GM12875 (cell line): Measurements from ENCODE around the gene EXD3.
"Not testable (repeated sequence)": the region's sequence is repeated elsewhere in the genome, so short reads cannot be mapped to it uniquely, and the experiment has no call there.

ENCODE experiments used
- H3K4me3 ChIP-seq: one replicate; pipeline ENCODE4 v1.5.1; 2011; ENCODE audit warnings: low read depth, low read length, control low read depth
- TF ChIP-seq, protein P1 (sequence below): IDR thresholded peaks from 2 replicates; pipeline ENCODE4 v1.5.1; 2011; ENCODE audit warnings: low read depth, mild to moderate bottlenecking, control low read depth, inconsistent platforms, low read length, moderate library complexity, borderline replicate concordance; ENCODE audit not compliant: insufficient read depth

EXD3 gene

DNA sequence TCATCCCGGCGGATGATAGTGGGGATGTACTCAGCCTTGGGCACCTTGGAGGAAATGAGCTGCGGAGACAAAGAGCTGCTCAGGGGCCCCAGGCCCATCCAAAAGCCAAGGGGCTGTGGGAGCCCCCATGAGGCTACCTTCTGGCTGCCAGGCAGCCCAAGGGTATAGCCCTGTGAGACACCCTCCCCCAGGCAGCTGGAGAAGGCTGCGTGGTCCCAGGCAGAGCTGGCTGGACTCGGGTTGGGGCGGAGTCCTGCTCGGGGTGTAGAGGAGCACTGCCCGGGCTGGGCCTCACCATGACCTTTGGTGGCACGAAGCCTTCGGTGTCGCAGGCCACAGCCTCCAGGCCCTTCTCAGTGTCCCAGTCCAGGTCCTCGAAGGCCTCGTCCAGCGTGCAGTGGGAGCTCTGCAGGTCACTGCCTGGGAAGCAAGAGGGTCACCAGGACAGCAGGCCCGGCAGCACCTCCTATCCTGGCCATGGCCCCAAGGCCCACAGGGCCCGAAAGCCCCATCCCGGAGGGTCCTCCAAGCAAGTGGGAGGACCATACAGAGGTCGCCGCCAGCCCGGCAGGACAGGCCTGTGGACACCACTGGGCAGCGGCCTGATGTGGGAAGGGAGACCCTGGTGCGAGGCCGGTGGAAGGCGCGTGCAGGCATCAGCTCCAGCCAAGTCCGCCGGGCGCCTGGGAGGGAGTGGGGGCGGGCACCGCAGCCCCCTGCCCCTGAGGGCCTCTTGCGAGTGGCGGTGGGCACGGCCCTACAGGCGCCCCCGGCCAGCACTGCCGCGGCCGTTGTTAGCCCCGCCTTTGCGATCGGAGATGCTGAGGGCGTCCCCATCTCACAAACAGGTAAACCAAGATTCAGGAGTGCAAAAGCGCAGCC, 30.0 kb upstream of the EXD3 start:
- no peak overlapping the region for H3K4me3 ChIP-seq
- TF ChIP-seq, protein P1, sequence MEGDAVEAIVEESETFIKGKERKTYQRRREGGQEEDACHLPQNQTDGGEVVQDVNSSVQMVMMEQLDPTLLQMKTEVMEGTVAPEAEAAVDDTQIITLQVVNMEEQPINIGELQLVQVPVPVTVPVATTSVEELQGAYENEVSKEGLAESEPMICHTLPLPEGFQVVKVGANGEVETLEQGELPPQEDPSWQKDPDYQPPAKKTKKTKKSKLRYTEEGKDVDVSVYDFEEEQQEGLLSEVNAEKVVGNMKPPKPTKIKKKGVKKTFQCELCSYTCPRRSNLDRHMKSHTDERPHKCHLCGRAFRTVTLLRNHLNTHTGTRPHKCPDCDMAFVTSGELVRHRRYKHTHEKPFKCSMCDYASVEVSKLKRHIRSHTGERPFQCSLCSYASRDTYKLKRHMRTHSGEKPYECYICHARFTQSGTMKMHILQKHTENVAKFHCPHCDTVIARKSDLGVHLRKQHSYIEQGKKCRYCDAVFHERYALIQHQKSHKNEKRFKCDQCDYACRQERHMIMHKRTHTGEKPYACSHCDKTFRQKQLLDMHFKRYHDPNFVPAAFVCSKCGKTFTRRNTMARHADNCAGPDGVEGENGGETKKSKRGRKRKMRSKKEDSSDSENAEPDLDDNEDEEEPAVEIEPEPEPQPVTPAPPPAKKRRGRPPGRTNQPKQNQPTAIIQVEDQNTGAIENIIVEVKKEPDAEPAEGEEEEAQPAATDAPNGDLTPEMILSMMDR, result no peak

DNA sequence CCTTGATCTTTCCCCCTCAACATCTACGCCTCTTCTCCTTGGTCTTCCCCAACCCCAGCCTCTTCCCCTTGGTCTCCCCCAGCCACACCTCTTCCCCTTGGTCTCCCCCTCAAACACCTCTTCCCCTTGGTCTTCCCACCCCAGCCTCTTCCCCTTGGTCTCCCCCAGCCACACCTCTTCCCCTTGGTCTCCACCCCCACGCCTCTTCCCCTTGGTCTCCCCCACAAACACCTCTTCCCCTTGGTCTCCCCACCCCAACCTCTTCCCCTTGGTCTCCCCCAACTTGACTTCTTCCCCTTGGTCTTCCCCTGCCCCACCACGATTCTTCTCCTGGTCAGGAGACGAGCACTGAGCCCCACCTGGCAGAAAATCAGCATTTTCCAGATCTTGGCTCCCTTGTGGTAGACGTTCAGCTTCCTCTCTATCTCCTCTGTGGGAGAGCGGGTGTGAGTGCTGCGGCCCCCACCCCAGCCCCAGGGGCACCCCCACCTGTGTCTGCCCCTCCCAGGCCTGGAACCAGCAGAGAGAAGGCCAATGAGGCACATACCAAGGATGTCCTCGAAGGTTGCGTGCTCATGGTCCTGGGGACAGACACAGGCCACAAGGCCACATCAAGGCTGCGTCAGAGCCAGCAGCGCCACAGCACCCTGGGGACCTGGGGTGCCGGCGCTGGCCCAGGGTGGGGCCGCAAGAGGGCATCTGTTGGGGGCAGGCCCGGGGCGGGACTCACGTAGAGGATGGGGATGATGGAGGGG, 29.2 kb upstream of the EXD3 start:
- TF ChIP-seq, protein P1, result no peak
- H3K4me3 ChIP-seq, result no peak overlapping the region

DNA sequence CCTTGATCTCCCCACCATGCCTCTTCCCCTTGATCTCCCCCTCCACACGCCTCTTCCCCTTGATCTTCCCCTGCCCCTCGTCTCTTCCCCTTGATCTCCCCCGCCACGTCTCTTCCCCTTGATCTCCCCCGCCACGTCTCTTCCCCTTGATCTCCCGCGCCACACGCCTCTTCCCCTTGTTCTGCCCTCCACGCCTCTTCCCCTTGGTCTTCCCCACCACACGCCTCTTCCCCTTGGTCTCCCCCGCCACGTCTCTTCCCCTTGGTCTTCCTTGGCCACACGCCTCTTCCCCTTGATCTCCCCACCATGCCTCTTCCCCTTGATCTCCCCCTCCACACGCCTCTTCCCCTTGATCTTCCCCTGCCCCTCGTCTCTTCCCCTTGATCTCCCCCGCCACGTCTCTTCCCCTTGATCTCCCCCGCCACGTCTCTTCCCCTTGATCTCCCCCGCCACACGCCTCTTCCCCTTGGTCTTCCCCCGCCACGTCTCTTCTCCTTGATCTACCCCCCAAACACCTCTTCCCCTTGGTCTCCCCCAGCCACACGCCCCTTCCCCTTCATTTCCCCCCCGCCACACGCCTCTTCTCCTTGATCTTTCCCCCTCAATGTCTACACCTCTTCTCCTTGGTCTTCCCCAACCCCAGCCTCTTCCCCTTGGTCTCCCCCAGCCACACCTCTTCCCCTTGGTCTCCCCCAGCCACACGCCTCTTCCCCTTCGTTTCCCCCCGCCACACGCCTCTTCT, 28.5 kb upstream of the EXD3 start:
- H3K4me3 ChIP-seq, result not testable (repeated sequence)

DNA sequence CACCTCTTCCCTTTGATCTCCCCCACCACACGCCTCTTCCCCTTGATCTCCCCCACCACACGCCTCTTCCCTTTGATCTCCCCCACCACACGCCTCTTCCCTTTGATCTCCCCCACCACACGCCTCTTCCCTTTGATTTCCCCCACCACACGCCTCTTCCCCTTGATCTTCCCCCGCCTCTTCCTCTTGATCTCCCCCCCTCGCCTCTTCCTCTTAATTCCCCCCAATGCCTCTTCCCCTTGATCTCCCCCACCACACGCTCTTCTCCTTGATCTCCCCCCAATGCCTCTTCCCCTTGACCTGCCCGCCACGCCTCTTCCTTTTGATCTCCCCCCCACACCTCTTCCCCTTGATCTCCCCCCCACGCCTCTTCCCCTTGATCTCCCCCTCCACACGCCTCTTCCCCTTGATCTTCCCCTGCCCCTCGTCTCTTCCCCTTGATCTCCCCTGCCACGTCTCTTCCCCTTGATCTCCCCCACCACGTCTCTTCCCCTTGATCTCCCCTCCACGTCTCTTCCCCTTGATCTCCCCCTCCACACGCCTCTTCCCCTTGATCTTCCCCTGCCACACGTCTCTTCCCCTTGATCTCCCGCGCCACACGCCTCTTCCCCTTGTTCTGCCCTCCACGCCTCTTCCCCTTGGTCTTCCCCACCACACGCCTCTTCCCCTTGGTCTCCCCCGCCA, 27.7 kb upstream of the EXD3 start:
- not testable (repeated sequence) for H3K4me3 ChIP-seq

DNA sequence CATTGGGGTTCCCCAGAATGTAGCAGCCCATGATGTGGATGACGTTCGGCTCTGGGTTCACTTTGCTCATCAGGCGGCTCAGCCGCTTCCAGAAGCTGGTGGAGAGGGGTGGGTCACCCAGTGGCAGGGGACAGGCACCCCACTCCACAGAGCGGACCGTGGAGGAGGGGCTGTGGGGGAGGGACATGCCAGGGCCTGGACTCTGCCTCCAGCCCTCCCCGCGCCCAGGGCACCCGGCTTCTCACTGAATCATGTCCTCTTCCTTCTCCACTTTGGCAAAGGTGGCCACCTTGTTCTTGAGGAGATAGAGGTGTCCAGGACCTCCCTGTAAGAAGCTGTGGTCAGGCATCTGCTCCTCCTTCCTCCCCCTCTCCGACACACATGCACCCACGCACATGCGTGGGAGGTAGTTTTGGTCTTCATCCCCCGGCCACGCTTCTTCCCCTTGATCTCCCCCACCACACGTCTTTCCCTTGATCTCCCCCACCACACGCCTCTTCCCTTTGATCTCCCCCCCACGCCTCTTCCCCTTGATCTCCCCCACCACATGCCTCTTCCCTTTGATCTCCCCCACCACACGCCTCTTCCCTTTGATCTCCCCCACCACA, 27.1 kb upstream of the EXD3 start:
- no peak overlapping the region for H3K4me3 ChIP-seq
- TF ChIP-seq, protein P1, result no peak

DNA sequence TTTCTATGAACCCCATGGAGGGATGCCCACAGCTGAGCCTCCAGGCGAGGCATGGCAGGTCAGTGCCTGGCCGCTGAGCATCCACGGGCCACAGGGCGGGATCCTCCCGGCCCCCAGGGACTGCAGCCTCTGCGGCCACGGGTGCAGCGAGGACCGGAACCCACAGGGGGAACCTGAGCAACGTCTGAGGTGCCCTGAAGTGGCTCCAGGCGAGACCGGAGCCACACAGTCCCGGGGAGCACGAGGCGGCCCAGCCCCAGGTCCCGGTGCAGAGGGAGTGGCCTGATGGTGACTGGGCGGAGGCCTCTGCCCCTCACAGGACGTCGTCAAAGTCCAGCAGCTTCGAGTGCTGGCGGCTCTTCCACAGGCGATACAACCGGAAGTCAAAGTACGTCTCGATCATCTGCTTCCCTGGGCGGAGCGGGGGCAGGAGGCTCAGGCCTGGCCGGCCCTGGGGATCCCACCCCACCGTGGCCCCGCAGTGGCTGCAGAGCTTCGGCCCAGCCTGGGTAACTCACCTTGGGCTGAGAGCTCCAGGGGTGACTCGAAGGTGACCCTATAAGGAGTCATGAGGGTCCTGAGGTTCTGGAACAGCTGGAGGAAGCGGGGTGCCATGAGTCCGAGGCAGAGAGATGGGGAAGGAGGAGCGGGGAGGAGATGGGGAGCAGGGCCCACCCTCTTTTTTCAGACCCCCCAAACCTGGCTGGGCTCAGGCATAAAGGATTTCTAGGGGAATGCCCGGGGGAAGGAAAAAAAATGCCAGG, 26.3 kb upstream of the EXD3 start:
- TF ChIP-seq, protein P1, result no peak
- H3K4me3 ChIP-seq, result no peak overlapping the region

DNA sequence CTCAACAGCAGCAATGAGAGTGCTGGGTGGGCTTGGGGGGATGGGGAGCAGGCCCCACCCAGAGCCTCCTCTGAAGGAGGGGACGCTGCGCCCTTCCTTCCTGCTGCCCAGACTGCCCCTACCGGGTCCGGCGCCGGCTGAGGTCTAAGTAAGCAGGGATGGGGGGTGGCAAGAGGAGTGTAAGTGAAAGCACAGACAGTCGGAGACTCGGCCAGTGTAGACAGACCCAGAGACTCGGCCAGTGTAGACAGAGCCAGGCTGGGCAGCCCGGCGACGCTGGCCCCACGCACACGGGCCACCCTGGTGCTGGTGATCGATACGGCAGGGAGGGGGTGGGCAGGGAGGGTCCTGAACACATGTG, 25.6 kb upstream of the EXD3 start:
- TF ChIP-seq, protein P1, result no peak
- H3K4me3 ChIP-seq, result no peak overlapping the region
